Liver (tissue), 3 donors: ENCODE data around the gene ORC3.

Experiments used
- ATF3 ChIP-seq: IDR thresholded peaks from 2 replicates; pipeline ENCODE4 v1.6.1; 2016; ENCODE audit warnings: antibody characterized with exemption
- CTCF ChIP-seq: fragments of 150-350 bp; IDR thresholded peaks from 2 replicates; pipeline ENCODE4 v1.5.1; 2017; ENCODE audit warnings: improper control_type of control experiment, low read depth, low read length; ENCODE audit not compliant: missing input control
- EGR1 ChIP-seq, 2 donors: IDR thresholded peaks; 2 replicates each; pipeline ENCODE4 v1.6.1; 2016 to 2018; ENCODE audit warnings: antibody characterized with exemption in 2 of 2, low read depth in 2 of 2
- GABPA ChIP-seq, 2 donors: IDR thresholded peaks in 1 of 2; conservative IDR thresholded peaks in 1 of 2; 2 replicates each; pipeline ENCODE4 v1.6.1; 2016; ENCODE audit warnings: antibody characterized with exemption in 2 of 2, mild to moderate bottlenecking in 1 of 2, moderate library complexity in 1 of 2
- JUND ChIP-seq, 2 donors: IDR thresholded peaks; 2 replicates each; pipeline ENCODE4 v1.6.1; 2016; ENCODE audit warnings: antibody characterized with exemption in 2 of 2
- MAX ChIP-seq: IDR thresholded peaks from 2 replicates; pipeline ENCODE4 v1.6.1; 2016; ENCODE audit warnings: antibody characterized with exemption
- RAD21 ChIP-seq, 2 donors: IDR thresholded peaks; 2 replicates each; pipeline ENCODE4 v1.6.1; 2016; ENCODE audit warnings: antibody characterized with exemption in 2 of 2, mild to moderate bottlenecking in 2 of 2
- REST ChIP-seq: IDR thresholded peaks from 2 replicates; pipeline ENCODE4 v1.6.1; 2016; ENCODE audit warnings: antibody characterized with exemption, mild to moderate bottlenecking
- RXRA ChIP-seq, 2 donors: IDR thresholded peaks; 2 replicates each; pipeline ENCODE4 v1.6.1; 2017 to 2018; ENCODE audit warnings: antibody characterized with exemption in 2 of 2, mild to moderate bottlenecking in 1 of 2
- SP1 ChIP-seq: IDR thresholded peaks from 2 replicates; pipeline ENCODE4 v1.6.1; 2018; ENCODE audit warnings: antibody characterized with exemption, mild to moderate bottlenecking
- TAF1 ChIP-seq: conservative IDR thresholded peaks from 2 replicates; pipeline ENCODE4 v1.6.1; 2016; ENCODE audit warnings: antibody characterized with exemption, mild to moderate bottlenecking
- YY1 ChIP-seq: IDR thresholded peaks from 2 replicates; pipeline ENCODE4 v1.6.1; 2016; ENCODE audit warnings: antibody characterized with exemption, mild to moderate bottlenecking
- ZBTB33 ChIP-seq: IDR thresholded peaks from 2 replicates; pipeline ENCODE4 v1.6.1; 2016; ENCODE audit warnings: antibody characterized with exemption
- donor health status: healthy.
- donor health status: healthy.

GRCh38 chr6:87623248-87623647 lies 33.3 kb downstream of the ORC3 start:
- TF ChIP-seq MAX, result no peak
- TF ChIP-seq CTCF, result no peak
- TF ChIP-seq REST, result no peak
- no peak for TF ChIP-seq RAD21 (IDR thresholded peaks at IDR 0.05)
- TF ChIP-seq YY1, result no peak
- TF ChIP-seq RXRA (IDR thresholded peaks at IDR 0.05), result no peak
- TF ChIP-seq JUND (IDR thresholded peaks at IDR 0.05), result peak in 1 of 2 donors; percentile 13
- no peak for TF ChIP-seq ZBTB33
- no peak for TF ChIP-seq TAF1
- TF ChIP-seq EGR1 (IDR thresholded peaks at IDR 0.05; ENCODE audit: low read depth in 2 of 2), result no peak
- TF ChIP-seq GABPA (IDR thresholded peaks at IDR 0.05 in 1 of 2, conservative IDR thresholded peaks at IDR 0.05 in 1 of 2), result no peak
- no peak for TF ChIP-seq ATF3
- TF ChIP-seq SP1, result no peak
